ENCODE data around the gene SLC35G2.
"Not testable (repeated sequence)": the region's sequence is repeated elsewhere in the genome, so short reads cannot be mapped to it uniquely, and the experiment has no call there.

SLC35G2 gene

GRCh38 chr3:136835813-136836510 is 17.0 kb downstream of the SLC35G2 start:
- no peak for FAIRE-seq

- FAIRE-seq: no peak
These were observed 17.7 kb downstream of the SLC35G2 start for GRCh38 chr3:136836511-136837156.

- no peak for FAIRE-seq
These were observed 20.0 kb downstream of the SLC35G2 start for GRCh38 chr3:136838641-136839555.

GRCh38 chr3:136839556-136839931 is 20.6 kb downstream of the SLC35G2 start:
- FAIRE-seq: no peak

- FAIRE-seq: no peak
These were observed 21.3 kb downstream of the SLC35G2 start for GRCh38 chr3:136840252-136840651.

- no peak for FAIRE-seq
These were observed 23.4 kb downstream of the SLC35G2 start for GRCh38 chr3:136842294-136842693.

- FAIRE-seq: no peak
These were observed 25.8 kb downstream of the SLC35G2 start for GRCh38 chr3:136844724-136845123.

GRCh38 chr3:136852180-136852579 is 33.3 kb downstream of the SLC35G2 start:
- FAIRE-seq: no peak

- FAIRE-seq: no peak
These were observed 37.7 kb downstream of the SLC35G2 start for GRCh38 chr3:136856665-136857064.

GRCh38 chr3:136858381-136858780 is 39.5 kb downstream of the SLC35G2 start:
- no peak for FAIRE-seq

- FAIRE-seq: no peak
These were observed 41.6 kb downstream of the SLC35G2 start for GRCh38 chr3:136860541-136860940.

GRCh38 chr3:136861890-136862616 is 43.1 kb downstream of the SLC35G2 start, which contains the start of gene NCK1:
NCK1 (plus strand) TSS chr3:136862208; CDS start chr3:136928002, 65,794 bp downstream.
- FAIRE-seq: peak; percentile 93

GRCh38 chr3:136862617-136863322 is 43.8 kb downstream of the SLC35G2 start:
- no peak for FAIRE-seq

- FAIRE-seq: no peak
These were observed 50.4 kb downstream of the SLC35G2 start for GRCh38 chr3:136869282-136869681.

GRCh38 chr3:136872258-136872657 is 53.3 kb downstream of the SLC35G2 start:
- FAIRE-seq: not testable (repeated sequence)

GRCh38 chr3:136879510-136879909 is 60.6 kb downstream of the SLC35G2 start:
- FAIRE-seq: not testable (repeated sequence)

GRCh38 chr3:136882571-136882970 is 63.6 kb downstream of the SLC35G2 start:
- no peak for FAIRE-seq

GRCh38 chr3:136883967-136884720 is 65.2 kb downstream of the SLC35G2 start:
- no peak for FAIRE-seq

GRCh38 chr3:136885357-136886213 is 66.7 kb downstream of the SLC35G2 start:
- no peak for FAIRE-seq

GRCh38 chr3:136889947-136890346 is 71.0 kb downstream of the SLC35G2 start:
- no peak for FAIRE-seq
